GM19035 (cell line): ENCODE measurements around the gene BAK1.

ENCODE experiments used
- ATAC-seq: cut with Tn5 transposase; IDR thresholded peaks from one replicate; pipeline ENCODE4 v1.9.1; 2021; ENCODE audit not compliant: unreplicated experiment

Gene BAK1

DNA sequence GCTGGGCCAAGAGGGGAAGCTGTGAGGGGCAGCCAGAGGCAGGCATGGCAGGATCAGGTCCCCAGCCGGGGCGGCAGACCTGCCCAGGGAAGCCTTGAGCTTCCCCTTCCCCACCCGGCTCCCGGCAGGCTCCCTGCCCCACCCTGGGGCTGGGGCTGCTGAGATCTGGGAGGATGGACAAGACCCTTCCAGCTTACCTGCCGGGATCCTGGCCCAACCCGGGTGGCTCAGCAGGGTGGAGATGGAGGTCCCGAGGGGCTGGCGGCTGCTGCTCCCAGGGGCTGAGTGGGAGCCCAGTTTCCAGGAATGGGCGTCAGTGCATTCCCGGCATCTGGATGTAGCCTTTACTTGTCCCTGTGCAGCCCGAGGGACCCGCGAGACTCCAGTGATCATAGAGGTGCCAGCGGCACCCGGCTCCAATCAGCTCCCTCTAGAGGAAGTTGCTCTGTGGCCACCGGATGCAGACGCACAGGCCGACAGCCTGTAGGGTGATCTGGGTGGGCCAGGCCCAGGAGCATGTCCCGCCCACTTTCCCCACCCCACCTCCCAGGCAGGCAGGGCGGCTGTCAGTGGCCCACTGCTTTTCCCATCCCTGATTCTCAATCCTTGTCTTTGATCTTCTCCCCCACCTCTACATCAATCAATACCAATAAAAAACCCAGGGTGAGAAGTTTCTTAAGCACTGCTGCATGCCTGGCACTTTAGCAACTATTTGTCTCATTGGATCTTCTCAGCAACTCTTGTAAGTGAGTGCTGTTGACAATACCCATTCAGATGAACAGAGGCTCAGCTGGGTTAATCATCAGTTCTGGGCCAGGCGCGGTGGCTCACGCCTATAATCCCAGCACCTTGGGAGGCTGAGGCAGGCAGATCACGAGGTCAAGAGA, at the start of gene BAK1:
TSS of gene BAK1 (minus strand) at position 449 of the 887 bp plus-strand sequence. CDS start 2,672 bp downstream, outside the sequence.
- ATAC-seq: peak; percentile 82

DNA sequence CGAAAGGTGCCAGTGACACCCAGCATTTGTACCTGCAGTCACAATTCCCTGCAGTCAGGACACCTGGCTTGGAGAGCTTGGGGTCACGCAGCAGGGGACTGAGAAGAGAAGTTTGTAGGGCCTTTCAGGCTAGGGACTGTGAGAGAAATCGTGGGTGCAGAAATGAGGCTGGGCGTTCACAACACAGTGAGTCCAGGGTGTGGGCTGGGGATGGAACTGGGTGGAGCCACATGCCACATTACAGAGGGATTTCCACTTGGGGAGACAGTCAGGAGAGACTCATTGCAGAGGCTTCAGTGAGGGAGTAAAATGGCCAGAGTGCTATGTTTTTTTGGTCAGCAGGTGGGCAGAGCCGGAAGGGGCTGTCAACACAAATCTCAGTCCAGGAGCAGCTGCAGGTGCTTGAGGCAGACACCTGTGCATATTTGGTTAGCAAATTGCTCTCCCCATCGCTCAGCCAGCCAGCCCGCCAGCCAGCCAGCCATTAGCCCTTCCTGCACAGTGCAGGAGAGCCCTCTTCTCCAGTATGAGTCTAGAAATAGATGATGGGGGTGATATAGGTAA, 48.4 kb upstream of the BAK1 start:
- no peak for ATAC-seq

DNA sequence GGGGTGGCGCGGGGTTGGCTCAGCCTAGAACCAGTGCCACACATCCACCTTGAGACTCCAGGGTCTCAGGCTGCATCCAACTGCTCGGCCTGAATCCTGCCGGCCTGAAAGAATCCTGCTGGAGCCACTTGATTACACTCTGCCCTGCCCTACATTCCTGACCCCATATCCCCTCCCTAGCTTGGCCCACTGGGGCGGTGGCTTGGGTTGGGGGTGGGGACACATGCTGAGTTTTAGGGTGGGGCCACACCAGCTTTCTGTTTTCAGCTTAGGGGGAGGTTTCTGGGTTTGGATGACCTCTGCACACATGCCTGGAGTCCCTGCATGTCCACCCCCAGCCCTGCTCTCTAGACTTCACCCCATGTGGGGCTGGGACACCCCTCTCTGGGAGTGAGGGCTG, 47.8 kb upstream of the BAK1 start:
- ATAC-seq: no peak

DNA sequence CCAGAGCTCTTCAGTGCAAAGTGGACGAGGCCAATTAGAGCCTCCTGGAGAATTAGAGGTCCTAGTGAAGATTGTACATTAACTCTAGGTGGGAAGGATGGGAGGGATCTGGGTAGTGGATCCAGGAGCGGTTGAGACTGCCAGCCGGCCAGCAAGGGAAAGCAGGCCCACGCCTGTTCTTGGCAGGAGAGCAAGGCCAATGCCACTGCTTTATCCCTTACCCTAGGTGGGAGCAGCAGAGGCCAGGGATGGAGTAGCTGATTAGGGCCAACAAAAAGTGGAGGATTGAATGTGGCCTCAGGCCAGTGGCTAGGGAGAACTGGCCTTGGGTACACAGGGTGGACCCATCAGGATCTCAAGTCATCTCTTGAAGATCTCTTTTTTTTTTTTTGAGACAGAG, 44.8 kb upstream of the BAK1 start:
- ATAC-seq: no peak

DNA sequence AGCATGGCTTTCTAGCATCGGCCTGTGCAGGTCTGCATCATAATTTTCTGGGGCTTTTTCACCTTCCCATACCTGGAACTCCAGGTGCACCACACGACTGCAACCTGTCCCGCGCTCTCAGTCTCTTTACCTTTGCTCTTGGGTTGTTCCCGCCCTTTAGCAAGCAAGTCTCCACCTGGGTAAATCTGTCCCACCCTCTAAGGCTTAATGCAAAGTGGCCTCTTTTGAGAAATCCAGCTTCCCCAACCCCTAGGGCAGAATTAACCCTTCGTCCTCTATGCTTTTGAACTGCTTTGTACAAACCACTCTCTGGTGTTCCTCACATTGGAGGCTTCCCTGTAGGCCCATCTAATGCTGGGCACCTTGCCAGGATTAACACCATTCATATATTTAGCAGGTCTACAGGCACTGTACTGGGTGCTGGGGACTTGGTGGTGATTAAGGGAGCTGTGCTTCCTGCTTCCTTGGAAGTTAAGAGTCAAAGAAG, 43.9 kb upstream of the BAK1 start:
- ATAC-seq: no peak

DNA sequence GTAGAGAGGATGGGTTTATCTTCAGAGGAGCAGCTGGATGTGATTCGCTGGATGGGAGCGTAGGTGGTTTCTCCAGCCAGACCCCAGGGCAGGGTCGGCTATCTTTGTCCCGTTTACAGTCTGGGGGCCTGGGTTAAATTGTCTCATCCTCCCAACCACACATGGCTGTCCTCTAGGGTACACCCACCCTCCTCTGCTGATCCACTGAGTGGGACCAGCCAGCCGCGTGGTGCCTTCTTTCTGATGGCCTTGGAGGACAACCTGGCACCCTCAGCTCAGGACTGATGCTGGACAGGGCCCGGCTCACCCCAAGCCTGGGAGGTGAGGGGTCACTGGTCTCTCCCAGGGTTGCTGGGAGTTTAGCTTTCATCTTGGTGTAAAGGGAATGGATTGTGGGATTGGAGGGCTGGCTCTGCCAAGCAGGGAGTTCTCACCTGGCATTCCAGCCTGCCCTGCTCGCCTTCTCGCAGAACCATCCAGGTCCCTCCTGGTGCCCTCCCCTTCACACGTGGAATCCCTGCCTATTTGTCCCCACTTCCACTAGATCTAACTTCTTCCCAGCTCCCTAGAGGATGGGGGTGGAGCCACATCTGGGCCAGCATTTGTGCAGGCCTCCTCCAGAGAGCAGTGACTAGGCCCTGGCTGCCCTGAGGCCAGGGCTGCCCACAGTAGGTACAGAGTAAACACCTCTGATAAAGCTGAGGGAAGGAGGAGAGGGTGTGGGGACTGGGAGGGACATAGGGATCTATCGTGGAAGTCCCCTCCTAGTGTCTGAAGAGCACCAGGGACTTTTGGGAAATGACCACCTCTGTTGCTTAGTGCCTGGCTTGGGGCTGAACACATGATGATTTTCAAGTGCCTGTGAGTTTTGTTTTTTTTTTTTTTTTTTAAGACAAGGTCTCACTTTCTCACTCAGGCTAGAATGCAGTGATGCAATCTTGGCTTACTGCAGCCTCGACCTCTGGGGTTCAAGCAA, 42.7 kb upstream of the BAK1 start:
- ATAC-seq: no peak

DNA sequence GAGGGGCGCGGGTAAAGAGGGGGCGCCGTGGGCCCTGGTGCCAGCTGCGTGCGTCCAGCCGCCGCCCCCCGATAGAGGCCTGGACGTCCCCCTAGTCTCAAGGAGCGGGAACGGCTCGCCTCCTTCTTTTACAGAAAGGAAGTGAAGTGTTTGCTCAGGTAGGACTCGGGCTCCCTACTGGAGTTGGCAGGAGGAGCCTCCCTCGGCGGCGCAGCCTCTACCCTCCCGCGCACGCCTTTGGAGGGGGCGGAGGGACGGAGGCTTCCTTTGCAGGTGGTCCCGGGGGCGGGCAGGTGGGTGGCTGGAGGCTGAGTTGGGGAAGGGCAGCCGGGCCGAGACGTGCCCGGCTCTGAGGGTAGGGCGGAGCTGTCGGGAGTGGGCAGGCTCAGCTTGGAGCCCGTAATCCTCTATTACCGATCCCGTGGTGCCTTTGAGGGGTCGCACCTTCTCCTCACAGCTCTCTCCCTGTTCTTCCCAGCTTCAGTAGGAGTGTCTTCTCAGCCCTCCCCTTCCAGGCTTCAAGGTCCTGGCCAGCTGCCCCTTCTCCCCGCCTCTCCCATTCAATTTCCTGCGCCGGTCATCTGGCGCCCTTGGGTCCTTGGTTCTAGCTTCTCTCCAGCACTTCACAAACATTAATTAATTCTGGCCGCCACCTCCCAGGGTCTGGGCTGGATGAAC, 41.8 kb upstream of the BAK1 start:
- peak; percentile 26 for ATAC-seq

DNA sequence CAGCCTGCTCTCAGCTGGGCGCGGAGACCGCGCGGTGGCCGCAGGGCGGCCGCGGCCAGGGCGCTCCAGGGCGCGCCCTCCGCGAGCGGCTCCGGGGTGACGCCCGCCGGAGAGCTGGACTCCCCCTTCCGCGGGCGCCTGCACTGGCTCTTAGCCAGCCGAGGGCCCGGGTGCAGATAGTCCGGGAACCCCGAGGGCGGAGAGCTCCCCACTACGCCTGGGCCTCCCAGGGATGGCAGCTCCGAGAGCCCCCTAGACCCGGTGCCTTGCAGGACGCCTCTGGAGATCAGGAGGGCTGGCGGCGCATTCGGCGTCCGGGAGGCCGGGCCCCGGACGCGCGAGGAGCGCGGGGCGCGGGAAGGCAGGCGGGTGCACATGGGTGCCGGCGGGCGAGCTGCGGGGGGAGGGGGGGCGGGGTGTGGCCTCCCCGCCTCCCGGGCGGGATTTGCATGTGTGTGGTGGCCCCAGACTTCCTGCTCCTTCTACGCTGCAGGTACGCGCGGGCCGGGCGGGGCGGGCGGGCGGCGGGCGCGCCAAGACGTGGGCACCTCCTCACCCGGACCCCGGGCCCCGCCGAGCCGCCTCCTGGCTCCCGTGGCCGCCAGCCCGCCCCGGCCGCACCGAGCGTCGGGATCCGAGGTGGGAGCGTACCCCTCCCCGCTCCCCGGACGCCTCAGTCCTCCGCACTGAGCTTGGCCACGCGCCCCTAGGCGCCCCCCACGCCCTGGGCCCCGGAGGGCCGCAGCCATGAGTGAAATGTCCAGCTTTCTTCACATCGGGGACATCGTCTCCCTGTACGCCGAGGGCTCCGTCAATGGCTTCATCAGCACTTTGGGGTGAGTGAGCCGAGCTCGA, 41.0 kb upstream of the BAK1 start, which contains the start of gene ITPR3:
TSS of gene ITPR3 (plus strand) at position 467 of the 855 bp plus-strand sequence. CDS start at position 748, 281 bp downstream.
- ATAC-seq: peak; percentile 65

DNA sequence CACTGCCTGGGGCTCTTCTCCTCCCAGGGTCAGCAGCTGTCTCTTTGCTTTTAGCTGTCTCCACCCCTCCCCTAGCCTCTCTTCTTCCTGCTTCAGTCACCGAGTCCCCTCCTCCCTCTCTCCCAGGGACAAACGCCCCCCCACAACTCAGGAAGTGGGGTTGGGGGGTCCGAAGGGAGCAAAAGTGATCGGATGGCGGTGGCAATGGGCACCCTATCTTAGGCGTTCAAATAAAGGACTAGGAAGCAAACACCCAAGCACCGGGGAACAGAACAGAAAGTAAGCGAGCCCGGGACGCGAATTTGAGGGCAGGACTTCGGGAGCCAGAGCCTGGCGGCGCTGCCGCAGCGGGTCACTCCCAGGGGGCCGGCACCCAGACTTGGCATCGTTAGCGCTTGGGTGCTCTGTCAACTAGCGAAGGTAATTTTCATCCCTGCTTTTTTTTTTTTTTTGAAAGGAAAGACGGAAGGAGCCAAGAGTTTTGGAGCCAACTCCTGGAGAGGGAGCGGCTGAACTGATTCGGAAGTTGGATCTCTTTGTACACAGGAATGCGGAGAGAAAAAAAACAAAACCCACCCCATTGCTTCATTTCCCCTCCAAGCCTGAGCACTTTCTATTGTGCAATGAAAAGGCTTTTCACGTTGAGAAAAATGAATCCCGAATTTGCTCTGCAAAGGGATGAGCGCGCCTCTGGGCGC, 40.2 kb upstream of the BAK1 start:
- no peak for ATAC-seq

DNA sequence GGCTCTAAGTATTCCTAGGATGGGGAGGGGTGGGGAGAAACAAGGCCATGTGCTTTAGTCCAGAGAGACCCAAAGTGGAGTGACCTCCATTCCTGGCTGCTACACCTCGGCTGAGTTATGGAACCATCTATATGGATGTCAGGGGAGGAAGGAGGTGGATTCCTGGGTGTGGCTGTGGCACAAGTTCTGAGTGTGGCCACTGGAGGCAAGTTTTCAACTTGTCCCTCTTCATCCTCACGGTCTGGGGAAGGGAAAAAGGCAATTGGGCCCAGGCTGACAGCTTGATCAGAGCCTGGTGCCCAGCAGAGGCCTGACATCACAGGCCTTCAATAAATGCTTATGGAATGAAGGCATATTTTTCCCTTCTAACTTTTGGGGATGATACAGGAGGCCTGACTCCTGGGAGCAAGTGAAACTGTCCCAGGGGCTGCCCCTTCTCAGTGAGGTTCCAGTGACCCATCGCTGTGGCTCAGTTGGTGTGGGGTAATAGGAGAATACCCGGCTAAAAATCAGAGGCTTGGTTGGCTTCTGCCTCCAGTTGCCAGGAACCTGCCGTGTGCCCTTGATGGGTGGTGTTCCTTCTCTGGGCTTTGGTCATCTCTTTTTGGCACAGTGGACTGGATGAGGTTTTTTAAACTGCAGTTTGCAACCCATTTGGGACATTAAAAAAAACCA, 39.2 kb upstream of the BAK1 start:
- ATAC-seq: no peak

DNA sequence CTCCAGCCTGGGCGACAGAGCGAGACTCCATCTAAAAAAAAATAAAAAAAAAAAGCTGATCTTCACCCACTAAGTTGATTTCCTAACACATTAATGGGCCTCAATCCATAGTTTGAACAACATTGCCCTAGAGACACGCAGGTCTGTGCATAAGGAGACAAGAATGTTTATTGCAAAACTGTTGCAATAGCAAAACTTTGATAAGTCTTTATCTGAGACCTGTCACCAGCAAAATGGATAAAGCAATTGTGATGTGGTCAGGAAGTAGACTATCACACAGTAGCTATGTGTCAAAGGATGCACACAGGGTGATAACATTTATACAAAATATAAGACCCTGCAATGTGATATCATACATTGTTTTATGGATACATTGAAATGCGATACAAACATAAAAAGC, 36.8 kb upstream of the BAK1 start:
- no peak for ATAC-seq

DNA sequence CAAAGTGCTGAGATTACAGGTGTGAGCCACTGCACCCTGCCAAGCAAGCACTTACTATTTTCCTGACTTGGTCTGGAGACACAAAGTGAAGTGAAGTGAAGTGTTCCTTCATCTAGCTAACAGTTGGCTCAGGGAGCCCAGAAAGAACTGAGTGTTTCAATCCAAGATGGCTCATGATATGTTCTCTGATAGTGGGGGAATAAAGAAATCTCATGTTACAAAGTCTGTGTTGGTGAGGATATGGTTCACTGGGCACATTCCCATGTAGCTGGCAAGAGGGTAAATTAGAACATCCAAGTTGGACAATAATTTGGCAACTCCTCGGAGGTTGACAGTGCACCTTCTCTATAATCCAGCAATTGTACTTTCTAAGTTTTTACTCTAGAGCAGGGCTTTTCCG, 36.0 kb upstream of the BAK1 start:
- ATAC-seq: no peak

DNA sequence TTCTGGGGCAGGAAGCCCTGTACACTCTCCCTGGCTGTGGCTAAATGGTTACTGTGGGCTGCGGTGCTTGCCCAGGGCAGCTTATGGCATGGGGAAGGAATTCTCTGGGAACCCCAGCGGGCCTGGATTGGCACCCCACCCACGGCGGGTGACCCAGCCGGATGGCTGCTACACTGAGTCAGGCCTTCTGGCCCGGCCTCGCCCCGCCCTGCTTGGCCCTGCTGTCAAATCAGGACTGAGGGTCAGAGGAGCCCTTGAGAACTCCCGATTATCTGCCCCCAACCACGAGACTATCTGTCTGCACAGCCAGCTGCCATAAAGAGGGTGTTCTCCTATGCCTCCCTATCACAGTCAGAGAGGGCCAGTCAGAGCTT, 33.7 kb upstream of the BAK1 start:
- ATAC-seq: no peak

DNA sequence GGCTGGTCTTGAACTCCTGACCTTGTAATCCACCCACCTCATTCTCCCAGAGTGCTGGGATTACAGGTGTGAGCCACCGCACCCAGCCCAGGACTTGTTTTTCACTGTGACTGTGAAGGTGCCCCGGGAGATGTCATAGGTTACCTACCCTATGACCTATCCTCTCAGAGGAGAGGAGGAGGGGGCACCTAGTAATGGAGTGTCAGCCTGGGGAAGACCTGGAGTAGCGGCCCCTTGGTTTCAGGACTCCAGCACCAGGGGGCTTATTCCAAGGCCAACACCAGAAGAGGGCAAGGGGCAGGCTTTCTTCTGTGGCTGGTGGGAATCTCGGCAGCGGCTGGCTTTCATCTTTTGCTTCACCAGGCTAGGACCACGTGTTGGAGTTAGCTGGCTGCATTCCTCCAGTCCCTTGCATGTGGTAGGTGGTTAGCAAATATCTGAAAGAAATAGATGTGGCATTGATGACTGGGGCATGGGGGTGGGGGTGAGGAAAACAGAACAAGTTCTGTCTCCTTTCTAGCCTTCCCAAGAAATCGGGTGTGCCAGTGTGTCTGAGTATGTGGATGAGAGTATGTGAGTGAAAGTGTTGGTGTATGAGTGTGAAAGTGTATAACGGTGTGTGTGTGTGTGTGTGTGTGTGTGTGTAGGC, 33.2 kb upstream of the BAK1 start:
- no peak for ATAC-seq

DNA sequence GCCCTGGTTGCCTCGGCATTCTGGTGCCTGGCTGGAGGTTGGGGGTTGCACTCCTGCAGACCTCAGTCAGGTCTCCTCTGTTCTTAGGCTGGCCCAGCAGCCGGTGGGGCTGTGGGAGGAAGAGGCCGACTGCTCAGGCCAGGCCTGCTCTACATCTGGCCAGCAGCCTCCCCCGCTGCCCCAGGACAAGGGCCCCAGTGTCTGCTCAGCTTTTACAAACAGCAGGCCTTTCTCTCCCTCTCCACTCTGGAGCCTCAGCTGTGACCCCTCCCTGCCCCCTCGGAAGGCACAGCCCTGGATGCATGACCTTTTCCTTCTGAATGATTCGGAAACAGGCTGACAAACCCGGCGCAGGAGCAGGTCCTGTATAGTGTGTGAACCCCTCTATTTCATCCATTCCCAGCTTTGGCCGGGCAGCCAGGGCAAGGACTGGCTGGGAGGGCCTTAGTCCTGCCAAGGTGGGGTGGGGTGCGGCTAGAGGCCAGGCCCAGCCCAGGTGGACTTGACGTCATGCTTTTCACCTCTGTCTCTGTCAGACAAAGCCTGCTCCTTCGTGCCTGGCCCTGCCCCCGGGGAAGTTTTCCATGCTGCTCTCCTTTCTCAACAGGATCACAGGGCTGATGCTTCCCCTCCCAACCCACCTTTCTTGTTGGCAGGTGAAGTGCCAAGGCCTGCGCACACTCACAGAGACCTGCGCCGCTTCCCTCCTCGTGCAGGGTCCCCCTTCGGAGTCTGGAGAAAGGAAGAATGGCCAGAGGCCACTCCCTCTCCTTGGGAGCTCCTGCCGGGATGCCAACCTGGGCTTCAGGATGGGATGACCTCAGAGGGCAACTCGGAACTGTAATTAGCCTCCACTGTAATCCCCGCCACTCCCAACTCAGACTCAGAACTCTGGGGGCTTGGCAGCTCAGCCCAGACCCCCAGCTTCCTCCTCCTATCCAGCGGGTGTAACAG, 31.0 kb upstream of the BAK1 start:
- no peak for ATAC-seq

DNA sequence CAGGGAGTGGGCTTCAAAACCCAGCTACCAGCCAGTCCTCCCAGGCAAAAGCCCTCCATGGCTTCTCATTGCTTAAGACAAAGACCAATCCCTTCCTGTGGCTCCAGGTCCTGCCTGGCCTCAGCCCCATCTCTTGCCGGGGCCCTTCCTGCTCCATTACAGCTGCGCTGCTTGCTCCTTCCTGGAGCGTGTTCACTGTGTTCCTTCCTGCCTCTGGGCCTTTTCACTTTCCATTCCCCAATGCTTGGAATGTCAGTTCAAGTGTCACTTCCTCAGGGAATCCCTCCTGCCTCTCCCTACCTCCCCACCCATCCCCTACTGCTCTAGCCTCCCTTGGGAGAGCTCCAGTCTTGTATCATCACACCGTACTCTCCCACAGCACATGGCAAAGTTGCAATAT, 30.0 kb upstream of the BAK1 start:
- no peak for ATAC-seq

DNA sequence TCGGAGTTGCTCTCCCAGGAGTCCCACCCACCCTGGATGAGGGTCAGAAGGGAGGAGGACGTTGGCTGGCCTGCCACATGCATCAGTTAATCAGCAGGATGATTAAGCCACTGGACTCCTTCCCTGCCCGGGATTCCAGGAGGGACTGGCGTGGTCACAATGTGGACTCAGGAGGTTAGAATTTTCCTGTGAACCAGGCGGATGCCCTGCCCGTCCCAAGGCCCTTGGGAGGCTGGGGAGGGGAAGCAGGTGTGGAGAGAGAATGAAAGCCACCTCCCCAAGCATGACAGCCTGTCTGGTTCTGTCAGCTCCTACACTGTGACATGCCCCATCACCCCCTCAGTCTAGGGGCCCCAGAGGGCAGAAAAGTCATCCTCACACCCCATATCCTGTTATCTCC, 29.5 kb upstream of the BAK1 start:
- ATAC-seq: no peak
